Measurements from ENCODE around the gene TMEM100.

Gene TMEM100

GRCh38 chr17:55693254-55694216 lies 29.1 kb downstream of the TMEM100 start:
- no peak for TF ChIP-seq CTCF (IDR thresholded peaks at IDR 0.05; ENCODE audit: low read depth, low read length)
- peak; percentile 46 for DNase-seq (ENCODE audit: extremely low read depth, low read depth)

GRCh38 chr17:55692276-55692675 lies 30.4 kb downstream of the TMEM100 start:
- no peak for TF ChIP-seq CTCF (IDR thresholded peaks at IDR 0.05; ENCODE audit: low read depth, low read length)
- no peak for DNase-seq (ENCODE audit: extremely low read depth, low read depth)

- DNase-seq (ENCODE audit: extremely low read depth, low read depth), result no peak
- no peak for TF ChIP-seq CTCF (IDR thresholded peaks at IDR 0.05; ENCODE audit: low read depth, low read length)
Measured at GRCh38 chr17:55691666-55692065, 31.0 kb downstream of the TMEM100 start.

- DNase-seq (ENCODE audit: extremely low read depth, low read depth), result peak; percentile 48
- TF ChIP-seq CTCF (IDR thresholded peaks at IDR 0.05; ENCODE audit: low read depth, low read length), result no peak
Measured at GRCh38 chr17:55690105-55690508, 32.6 kb downstream of the TMEM100 start.

- TF ChIP-seq CTCF (IDR thresholded peaks at IDR 0.05; ENCODE audit: low read depth, low read length), result no peak
Measured at GRCh38 chr17:55689672-55690071, 33.0 kb downstream of the TMEM100 start.

GRCh38 chr17:55688057-55688456 lies 34.6 kb downstream of the TMEM100 start:
- no peak for DNase-seq (ENCODE audit: extremely low read depth, low read depth)
- TF ChIP-seq CTCF (IDR thresholded peaks at IDR 0.05; ENCODE audit: low read depth, low read length), result no peak

More at GRCh38 chr17:55689672-55690071, 33.0 kb downstream of the TMEM100 start:
- no peak for DNase-seq (ENCODE audit: extremely low read depth, low read depth)

- TF ChIP-seq CTCF (IDR thresholded peaks at IDR 0.05; ENCODE audit: low read depth, low read length), result no peak
Measured at GRCh38 chr17:55687037-55687436, 35.6 kb downstream of the TMEM100 start.

More at GRCh38 chr17:55687037-55687436, 35.6 kb downstream of the TMEM100 start:
- no peak for DNase-seq (ENCODE audit: extremely low read depth, low read depth)
